Measurements from ENCODE around the gene ABO. TPM values are rescaled to one million over a fixed set of nuclear protein-coding genes. Genes with fewer than 3 reads are reported as not detected.
"Not testable (repeated sequence)": the region's sequence is repeated elsewhere in the genome, so short reads cannot be mapped to it uniquely, and the experiment has no call there.

The ABO gene
- total RNA-seq, 2 experiments from 2014 or later, result not detected

DNA sequence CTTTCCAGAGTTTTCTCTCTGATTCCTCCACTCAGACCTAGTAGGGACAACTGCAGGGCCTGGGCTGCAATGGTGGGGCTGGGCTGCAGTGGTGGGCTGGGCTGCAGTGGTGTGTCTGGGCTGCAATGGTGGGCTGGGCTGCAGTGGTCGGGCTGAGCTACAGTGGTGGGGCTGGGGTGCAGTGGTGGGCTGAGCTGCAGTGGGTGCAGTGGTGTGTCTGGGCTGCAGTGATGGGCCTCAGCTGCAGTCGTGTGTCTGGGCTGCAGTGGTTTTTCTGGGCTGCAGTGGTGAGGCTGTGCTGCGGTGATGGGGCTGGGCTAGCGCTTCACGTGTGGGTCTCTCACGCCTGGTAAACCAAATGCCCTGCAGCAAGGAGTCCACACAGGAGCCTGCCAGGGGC is 27.4 kb downstream of the ABO start:
- no peak overlapping the region for H3K4me3 Mint-ChIP-seq
- no peak overlapping the region for H3K27ac Mint-ChIP-seq
- no peaks in the 10 kb centered on the region for H3K27me3 Mint-ChIP-seq
- H3K36me3 Mint-ChIP-seq, result no peaks in the 10 kb centered on the region
- no peaks in the 10 kb centered on the region for H3K4me1 Mint-ChIP-seq
- H3K9me3 Mint-ChIP-seq, result no peaks in the 10 kb centered on the region
- no peak for DNase-seq

DNA sequence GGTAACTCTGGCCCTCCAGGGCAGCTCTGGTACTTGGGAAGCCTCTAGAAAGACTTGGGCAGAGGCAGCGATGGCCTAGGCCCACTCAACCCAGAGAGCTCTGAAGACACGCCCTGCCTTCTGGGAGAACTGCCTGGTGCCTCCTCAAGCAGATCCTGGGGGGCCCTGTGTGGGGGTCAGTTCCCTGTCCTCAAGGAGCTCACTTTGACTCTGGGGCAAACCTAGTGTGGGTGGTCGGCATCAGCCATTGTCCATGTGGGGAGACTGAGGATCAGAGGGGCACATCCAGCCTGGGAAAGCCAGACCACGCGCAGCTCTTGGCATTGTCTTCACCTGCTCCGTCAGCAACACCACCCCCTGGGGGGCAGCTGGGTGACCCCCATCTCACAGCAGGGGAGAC is 28.0 kb downstream of the ABO start:
- DNase-seq, result no peak
- H3K27me3 Mint-ChIP-seq, result peaks cover 3% of the 10 kb centered on the region
- no peaks in the 10 kb centered on the region for H3K9me3 Mint-ChIP-seq
- H3K4me3 Mint-ChIP-seq, result no peak overlapping the region
- H3K27ac Mint-ChIP-seq, result no peak overlapping the region
- no peaks in the 10 kb centered on the region for H3K4me1 Mint-ChIP-seq
- no peaks in the 10 kb centered on the region for H3K36me3 Mint-ChIP-seq

DNA sequence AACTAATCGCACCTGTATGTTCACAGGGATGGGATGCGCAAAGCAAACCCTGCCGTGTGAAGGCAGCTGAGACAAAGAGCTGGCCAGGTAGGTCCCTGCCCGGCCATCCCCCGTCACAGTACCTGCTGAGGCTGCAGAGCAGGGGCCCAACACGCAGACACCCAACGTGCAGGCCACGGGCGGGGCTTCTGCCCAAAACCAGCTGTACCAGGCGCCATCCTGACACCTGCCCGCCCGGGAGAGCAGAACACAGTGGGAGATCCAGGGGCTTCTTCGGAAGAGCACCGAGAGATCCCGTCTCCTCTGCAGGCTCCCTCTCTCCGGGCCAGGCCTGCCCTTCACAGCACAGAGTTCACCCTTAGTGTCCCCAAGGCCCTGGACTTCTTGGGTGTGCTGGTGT is 28.4 kb downstream of the ABO start:
- H3K27me3 Mint-ChIP-seq, result peaks cover 5% of the 10 kb centered on the region
- H3K4me1 Mint-ChIP-seq, result no peaks in the 10 kb centered on the region
- no peak overlapping the region for H3K27ac Mint-ChIP-seq
- H3K4me3 Mint-ChIP-seq, result no peak overlapping the region
- H3K36me3 Mint-ChIP-seq, result no peaks in the 10 kb centered on the region
- no peak for DNase-seq
- H3K9me3 Mint-ChIP-seq, result no peaks in the 10 kb centered on the region

DNA sequence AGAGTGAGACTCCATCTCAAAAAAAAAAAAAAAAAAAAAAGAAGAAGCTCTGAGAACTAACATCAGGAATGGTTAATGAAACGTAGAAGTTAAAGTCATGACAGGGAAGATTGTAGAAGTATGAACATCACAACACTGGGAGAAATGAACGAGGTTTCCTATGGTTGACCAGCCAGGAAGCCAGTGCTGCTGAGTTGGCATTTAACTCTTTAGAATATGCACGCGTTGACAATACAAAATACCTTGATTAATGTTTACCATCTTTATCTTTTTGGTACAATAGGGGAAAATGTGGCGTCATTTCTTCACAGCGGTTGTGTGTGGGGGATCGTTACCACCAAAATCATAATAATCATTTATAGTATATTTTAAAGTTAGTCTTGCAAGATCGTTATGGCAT is 32.0 kb downstream of the ABO start:
- Mint-ChIP-seq H3K4me3 (no peak overlapping the region), H3K27ac (no peak overlapping the region), H3K9me3 (no peaks in the 10 kb centered on the region), H3K27me3 (peaks cover 21% of the 10 kb centered on the region), H3K36me3 (no peaks in the 10 kb centered on the region), H3K4me1 (peaks cover 3% of the 10 kb centered on the region)
- no peak for DNase-seq

DNA sequence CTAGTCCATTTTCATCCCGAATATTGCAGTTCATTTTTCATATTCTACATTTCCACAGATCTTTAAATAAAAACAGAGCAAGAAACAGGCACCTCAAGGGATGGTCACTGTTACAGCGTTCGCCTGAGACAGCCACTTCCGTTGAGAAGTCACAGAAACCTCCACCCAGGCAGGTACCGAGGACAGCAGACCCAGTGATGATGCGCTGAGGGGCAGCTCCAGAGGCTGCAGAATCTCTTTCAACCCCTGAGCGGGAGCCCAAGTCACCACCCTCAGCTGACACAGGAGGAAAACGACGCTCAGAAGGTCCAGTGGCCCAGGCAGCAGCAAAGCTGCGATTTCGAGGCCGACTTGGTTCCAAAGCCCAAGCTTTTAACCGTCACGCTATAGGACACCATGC is 32.8 kb downstream of the ABO start:
- peaks cover 3% of the 10 kb centered on the region for H3K4me1 Mint-ChIP-seq
- no peaks in the 10 kb centered on the region for H3K9me3 Mint-ChIP-seq
- H3K4me3 Mint-ChIP-seq, result no peak overlapping the region
- no peak overlapping the region for H3K27ac Mint-ChIP-seq
- no peak for DNase-seq
- peaks cover 29% of the 10 kb centered on the region for H3K27me3 Mint-ChIP-seq
- no peaks in the 10 kb centered on the region for H3K36me3 Mint-ChIP-seq

DNA sequence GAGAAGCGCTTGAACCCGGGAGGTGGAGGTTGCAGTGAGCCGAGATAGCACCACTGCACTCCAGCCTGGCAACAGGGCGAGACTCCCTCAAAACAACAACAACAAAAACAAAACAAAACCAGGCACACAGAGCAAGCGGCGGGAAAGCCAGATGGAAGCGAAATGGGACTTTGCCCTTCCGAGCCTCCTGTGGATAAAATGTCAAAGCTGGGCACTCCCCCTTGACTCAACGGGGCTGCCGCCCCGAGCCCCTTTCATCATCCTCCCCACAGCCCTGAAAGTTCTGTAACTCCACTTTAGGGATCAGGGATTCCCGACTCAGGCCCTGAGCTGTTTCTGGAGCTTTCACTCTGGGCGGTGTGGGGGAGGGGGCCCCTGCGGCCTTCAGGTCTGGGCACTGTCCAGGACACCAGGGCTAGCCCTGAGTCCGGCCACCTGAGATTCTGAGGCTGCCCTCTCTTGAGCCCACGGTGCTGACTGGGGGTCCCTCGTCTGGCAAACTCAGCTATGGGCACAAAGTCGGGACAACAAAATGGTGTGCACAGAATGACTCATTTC is 35.4 kb downstream of the ABO start:
- H3K9me3 Mint-ChIP-seq, result no peaks in the 10 kb centered on the region
- no peak for DNase-seq
- peaks cover 3% of the 10 kb centered on the region for H3K4me1 Mint-ChIP-seq
- H3K27me3 Mint-ChIP-seq, result peaks cover 31% of the 10 kb centered on the region
- no peak overlapping the region for H3K4me3 Mint-ChIP-seq
- H3K36me3 Mint-ChIP-seq, result no peaks in the 10 kb centered on the region
- H3K27ac Mint-ChIP-seq, result no peak overlapping the region

DNA sequence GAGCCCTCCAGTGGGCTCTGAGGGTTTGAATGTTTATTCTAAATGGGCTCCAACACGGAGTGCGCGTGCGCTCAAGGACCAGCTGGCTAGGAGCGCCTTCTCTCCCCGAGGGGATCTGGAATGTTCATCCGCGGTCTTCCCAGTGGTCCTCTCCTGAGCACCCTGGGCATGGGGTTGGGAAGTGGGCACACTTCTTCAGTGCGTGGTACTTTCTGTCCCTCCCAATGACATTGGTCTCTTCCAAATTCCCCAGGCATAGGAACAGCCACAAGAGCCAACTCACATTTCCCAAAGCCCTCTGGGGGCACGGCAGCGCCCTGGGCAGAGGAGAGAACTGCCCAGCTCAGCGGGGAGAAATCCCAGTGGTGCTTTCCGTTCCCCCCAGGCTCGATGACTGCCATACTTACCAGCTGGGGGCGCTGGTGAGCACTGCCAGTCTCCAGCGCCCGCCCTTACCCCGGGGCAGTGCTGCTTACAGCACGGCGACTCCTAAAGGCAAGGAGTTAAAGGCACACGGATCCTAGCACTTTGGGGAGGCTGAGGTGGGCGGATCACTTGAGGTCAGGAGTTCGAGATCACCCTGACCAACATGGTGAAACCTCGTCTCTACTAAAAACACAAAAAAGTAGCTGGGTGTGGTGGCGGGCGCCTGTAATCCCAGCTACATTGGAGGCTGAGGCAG is 36.0 kb downstream of the ABO start:
- H3K4me3 Mint-ChIP-seq, result peak overlapping the region; percentile 52
- DNase-seq, result peak; percentile 78
- H3K36me3 Mint-ChIP-seq, result no peaks in the 10 kb centered on the region
- H3K4me1 Mint-ChIP-seq, result peaks cover 3% of the 10 kb centered on the region
- H3K27me3 Mint-ChIP-seq, result peaks cover 31% of the 10 kb centered on the region
- no peaks in the 10 kb centered on the region for H3K9me3 Mint-ChIP-seq
- H3K27ac Mint-ChIP-seq, result no peak overlapping the region

DNA sequence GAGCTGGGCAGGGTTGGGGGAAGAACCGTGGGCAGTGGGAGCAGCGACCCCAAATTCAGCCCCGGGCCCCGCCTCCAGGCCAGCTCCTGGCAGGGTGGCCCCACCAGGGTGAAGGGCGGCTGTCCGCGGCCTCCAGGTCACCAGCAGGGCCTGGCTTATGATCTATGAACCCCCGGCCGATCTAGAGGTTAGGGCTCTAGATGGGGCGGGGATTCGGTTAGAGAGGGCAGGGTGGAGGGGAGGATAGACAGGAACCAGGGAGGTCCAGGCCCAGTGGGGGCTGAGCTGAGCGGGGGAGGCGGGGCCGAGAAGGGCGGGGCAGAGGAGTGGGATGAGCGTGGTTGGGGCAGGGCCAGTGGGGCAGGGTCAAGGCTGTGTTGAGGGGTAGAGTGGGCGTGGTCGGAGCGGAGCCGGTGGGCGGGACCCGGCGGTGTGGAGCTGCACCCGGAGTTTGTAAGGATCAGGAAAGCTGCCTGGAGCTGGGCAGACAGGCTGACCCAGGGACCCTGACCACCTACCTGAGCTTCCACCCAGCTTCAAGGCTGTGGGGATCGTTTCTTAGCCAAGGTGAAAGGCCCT is 36.6 kb downstream of the ABO start:
- Mint-ChIP-seq H3K27me3 (peaks cover 31% of the 10 kb centered on the region), H3K27ac (no peak overlapping the region), H3K9me3 (no peaks in the 10 kb centered on the region), H3K4me1 (peaks cover 3% of the 10 kb centered on the region), H3K4me3 (peak overlapping the region; percentile 2), H3K36me3 (no peaks in the 10 kb centered on the region)
- peak; percentile 64 for DNase-seq

DNA sequence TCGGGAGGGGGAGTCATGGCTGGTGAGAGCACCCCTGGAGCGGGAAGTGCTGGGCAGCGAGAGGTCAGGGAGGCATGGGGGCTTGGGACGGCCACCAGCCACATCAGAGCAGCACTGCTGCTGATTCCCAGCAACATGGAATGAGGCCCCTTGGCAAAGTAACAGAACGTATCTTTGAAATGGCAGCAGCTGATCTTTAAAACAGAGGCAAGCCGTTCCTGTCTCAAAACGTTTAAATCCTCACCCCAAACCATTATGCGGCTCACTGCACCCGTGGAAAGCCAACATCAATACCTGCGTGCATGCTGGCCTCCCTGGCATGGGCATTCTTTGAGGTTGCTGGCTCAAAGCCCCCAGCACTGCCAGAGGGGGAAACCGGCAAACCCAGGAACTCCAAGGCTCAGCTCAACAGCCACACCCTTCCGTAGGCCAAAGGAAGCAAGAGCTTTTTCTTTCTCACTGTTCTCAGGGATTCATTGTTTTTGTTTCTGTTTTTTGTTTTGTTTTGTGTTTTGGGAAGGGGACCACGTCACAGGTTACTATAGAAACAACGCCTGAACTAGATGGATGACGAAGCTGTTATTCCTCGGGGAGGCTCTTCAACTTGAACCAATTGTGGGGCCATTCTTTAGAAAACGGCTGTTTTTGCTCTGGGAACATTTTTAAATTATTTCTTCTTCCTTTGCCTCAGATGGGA is 37.8 kb downstream of the ABO start:
- Mint-ChIP-seq H3K27me3 (peaks cover 30% of the 10 kb centered on the region), H3K4me3 (no peak overlapping the region), H3K9me3 (no peaks in the 10 kb centered on the region), H3K36me3 (no peaks in the 10 kb centered on the region), H3K27ac (no peak overlapping the region), H3K4me1 (peaks cover 3% of the 10 kb centered on the region)
- DNase-seq, result no peak

DNA sequence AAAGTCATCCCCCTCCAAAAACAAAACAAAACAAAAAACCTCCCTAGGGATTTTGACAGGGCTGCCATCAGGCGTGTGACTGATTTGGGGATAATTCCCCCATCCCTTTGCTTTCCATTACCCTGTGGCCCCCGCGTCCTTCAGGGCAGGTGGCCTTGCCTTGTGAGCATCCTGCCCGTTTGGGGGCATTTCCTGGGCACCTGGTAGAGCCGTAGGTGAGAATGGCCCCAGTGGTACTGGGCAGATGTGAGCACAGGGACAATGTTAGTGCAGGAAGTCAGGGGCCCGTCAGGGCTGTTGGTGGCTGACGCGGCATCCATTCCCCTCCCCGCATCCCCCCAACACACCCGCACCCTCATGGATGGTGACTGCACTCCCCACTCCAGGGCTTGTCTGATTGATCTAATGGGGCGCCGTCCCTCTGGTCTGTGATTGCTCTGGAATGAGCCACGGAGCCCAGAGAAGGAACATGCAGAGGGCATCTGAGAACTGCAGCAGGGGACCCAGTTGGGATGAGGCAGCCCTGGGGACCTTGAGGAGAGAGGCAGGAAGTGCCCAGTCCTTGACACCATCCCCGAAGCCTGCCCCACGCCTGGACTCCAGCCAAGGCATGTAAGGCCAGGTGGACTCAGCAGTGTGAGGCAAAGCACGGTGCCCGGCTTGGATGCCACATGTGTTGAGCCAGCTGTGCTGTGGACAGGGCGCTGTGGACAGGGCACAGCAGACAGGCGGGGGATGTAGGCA is 38.5 kb downstream of the ABO start:
- not testable (repeated sequence) for H3K4me3 Mint-ChIP-seq, H3K9me3 Mint-ChIP-seq, H3K36me3 Mint-ChIP-seq, H3K4me1 Mint-ChIP-seq, H3K27ac Mint-ChIP-seq, DNase-seq
- H3K27me3 Mint-ChIP-seq, result peaks cover 27% of the 10 kb centered on the region

DNA sequence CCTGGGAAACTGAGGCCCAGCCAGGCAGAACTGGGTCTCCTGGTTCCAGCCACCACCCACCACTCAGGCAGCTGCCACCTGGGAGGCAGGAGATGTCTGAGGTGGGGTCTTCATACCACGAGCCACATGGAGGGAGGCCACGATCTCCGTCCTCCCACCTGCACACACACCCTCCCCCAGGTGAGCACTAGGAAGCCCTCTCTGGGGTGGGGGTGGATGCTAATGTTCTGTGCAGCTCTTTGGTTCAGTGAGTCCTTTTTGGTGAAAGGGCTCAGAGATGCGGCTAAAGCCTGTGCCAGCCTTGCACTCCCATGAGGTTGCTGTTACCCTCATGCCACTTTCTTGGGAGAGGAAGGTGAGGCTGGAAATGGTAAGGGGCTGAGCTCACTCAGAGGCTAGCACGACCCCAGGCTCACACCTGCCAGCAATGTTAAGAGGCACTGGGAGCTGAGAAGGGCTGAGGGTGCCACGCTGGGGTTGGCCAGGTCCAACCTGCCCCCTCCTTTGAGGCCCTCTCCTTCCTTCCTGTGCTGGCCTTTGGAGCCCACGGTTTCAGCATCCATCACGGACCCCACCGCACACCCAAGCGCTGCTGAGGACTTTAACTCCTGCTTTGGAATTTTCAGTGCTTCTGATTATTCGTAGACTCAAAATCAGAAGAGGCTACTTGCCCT is 39.3 kb downstream of the ABO start:
- H3K27ac Mint-ChIP-seq, result no peak overlapping the region
- H3K9me3 Mint-ChIP-seq, result no peaks in the 10 kb centered on the region
- H3K4me1 Mint-ChIP-seq, result peaks cover 3% of the 10 kb centered on the region
- H3K4me3 Mint-ChIP-seq, result no peak overlapping the region
- H3K27me3 Mint-ChIP-seq, result peaks cover 27% of the 10 kb centered on the region
- no peak for DNase-seq
- no peaks in the 10 kb centered on the region for H3K36me3 Mint-ChIP-seq

DNA sequence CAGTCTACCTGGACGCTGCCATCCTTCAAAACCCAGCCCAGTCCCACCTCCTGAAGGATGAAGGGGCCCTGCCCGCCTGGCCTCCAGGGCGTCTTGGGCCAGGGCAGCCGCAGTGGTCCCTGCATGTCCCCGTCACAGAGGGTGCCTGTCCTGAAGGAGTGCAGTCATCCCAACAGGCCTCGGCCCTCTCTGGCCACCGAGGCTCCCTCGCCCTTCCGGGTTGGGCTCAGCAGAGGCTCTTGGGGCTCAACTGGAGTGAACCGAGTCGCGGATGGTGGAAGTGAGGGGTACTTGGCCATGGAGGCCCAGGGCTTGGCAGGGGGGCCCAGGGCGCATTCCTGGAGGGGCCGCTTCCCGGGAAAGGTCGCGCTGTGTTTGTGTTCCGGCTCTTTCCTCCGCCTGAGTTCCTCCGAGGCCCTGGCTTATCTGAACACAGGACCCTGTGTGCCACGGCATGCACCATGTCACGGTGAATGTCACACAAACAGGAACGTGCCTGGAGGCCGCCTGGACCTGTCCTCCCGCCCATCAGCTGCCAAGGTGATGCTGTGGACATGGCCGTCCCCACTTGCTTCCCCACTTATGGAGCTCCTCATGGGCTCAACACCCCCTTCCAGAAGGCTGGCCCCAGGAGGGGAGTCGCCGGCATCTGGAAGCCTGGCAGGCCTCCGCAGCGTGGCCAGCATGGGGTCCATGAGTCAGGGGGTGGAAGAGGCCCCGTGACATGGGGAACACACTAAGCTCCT is 40.3 kb downstream of the ABO start:
- H3K4me3 Mint-ChIP-seq, result no peak overlapping the region
- no peak overlapping the region for H3K27ac Mint-ChIP-seq
- H3K27me3 Mint-ChIP-seq, result peaks cover 22% of the 10 kb centered on the region
- H3K4me1 Mint-ChIP-seq, result peaks cover 3% of the 10 kb centered on the region
- DNase-seq, result no peak
- H3K9me3 Mint-ChIP-seq, result no peaks in the 10 kb centered on the region
- no peaks in the 10 kb centered on the region for H3K36me3 Mint-ChIP-seq

DNA sequence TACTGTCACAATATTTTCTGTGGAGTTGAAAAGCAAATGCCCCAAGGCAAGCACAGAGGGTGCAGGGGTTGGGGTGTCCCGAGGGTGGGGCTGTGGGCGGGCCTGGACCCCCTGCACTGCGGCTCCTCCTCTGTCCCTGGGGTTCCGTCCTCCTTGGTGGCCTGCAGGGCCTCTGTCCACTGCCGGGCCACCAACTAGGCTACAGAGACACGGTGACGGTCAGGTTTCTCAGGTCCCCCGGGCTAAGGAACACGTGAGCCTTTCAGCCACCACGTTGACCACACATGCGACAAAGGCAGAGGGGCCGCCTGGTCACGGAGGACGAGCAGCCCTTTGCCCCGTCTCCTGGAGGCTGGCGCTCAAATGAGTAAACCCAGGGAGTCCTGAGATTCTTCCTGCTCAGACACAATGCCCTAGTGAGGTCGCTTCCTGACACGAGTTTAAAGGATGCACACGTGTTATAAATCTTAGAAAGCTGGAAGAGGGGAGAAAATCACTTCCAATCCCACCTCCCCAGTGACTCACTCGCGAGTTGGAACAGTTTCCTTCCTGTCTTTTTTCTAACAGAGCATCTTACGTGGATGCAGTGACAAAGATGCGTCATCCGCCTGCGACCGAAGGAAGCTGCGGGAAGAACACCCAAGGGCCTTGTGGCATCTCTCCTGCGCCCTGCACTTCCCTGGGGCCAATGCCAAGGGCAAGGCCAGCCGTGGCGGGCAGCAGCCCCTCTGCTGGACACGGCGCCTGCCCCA is 41.1 kb downstream of the ABO start:
- no peak overlapping the region for H3K4me3 Mint-ChIP-seq
- no peak overlapping the region for H3K27ac Mint-ChIP-seq
- H3K27me3 Mint-ChIP-seq, result peaks cover 13% of the 10 kb centered on the region
- no peak for DNase-seq
- no peaks in the 10 kb centered on the region for H3K9me3 Mint-ChIP-seq
- H3K4me1 Mint-ChIP-seq, result peaks cover 2% of the 10 kb centered on the region
- no peaks in the 10 kb centered on the region for H3K36me3 Mint-ChIP-seq
